ENCODE data around the gene BTN3A1.
"Not testable (repeated sequence)": the region's sequence is repeated elsewhere in the genome, so short reads cannot be mapped to it uniquely, and the experiment has no call there.

Gene BTN3A1

GRCh38 chr6:26445934-26446667 lies 44.0 kb downstream of the BTN3A1 start:
- no peak for DNase-seq

GRCh38 chr6:26447257-26447656 lies 45.2 kb downstream of the BTN3A1 start:
- DNase-seq: no peak

GRCh38 chr6:26450240-26450639 lies 48.2 kb downstream of the BTN3A1 start:
- DNase-seq: no peak

GRCh38 chr6:26452631-26453235 lies 50.7 kb downstream of the BTN3A1 start:
- DNase-seq: no peak

GRCh38 chr6:26454631-26455030 lies 52.6 kb downstream of the BTN3A1 start:
- DNase-seq: no peak

- DNase-seq: no peak
Observed at GRCh38 chr6:26455357-26455970, 53.4 kb downstream of the BTN3A1 start.

GRCh38 chr6:26457264-26457805 lies 55.3 kb downstream of the BTN3A1 start:
- no peak for DNase-seq

- DNase-seq: peak; percentile 42 to 62
Observed at GRCh38 chr6:26457806-26458688, 56.0 kb downstream of the BTN3A1 start, which contains the start of gene BTN2A1. BTN2A1 (plus strand) TSS chr6:26457955; CDS start chr6:26458637, 682 bp downstream.

GRCh38 chr6:26459023-26459810 lies 57.1 kb downstream of the BTN3A1 start:
- no peak for DNase-seq

- DNase-seq: not testable (repeated sequence)
Observed at GRCh38 chr6:26461353-26461752, 59.3 kb downstream of the BTN3A1 start.

- DNase-seq: no peak
Observed at GRCh38 chr6:26464014-26464413, 61.9 kb downstream of the BTN3A1 start.

GRCh38 chr6:26464416-26465131 lies 62.5 kb downstream of the BTN3A1 start:
- DNase-seq: no peak

Data from stimulated activated CD4-positive, alpha-beta T cell treated with anti-CD3 and anti-CD28 coated beads, Interleukin-4, amount 100 ng/mL, for 4 hours (primary cell).